ENCODE results near the gene POU3F1.
"Not testable (repeated sequence)": the region's sequence is repeated elsewhere in the genome, so short reads cannot be mapped to it uniquely, and the experiment has no call there.

POU3F1 gene

GRCh38 chr1:38045401-38046332 is 926 bp downstream of the POU3F1 start:
- FAIRE-seq, result no peak

- no peak for FAIRE-seq
Measured at GRCh38 chr1:38044221-38045215, 2.1 kb downstream of the POU3F1 start.

- no peak for FAIRE-seq
Measured at GRCh38 chr1:38043036-38043747, 3.4 kb downstream of the POU3F1 start.

- FAIRE-seq, result no peak
Measured at GRCh38 chr1:38041936-38042834, 4.4 kb downstream of the POU3F1 start.

GRCh38 chr1:38039331-38040088 is 7.1 kb downstream of the POU3F1 start:
- no peak for FAIRE-seq

- FAIRE-seq, result no peak
Measured at GRCh38 chr1:38038861-38039260, 7.7 kb downstream of the POU3F1 start.

GRCh38 chr1:38037221-38037939 is 9.2 kb downstream of the POU3F1 start:
- FAIRE-seq, result no peak

- no peak for FAIRE-seq
Measured at GRCh38 chr1:38034871-38035270, 11.7 kb downstream of the POU3F1 start.

- FAIRE-seq, result not testable (repeated sequence)
Measured at GRCh38 chr1:38032992-38033391, 13.6 kb downstream of the POU3F1 start.

- no peak for FAIRE-seq
Measured at GRCh38 chr1:38031513-38031866, 15.1 kb downstream of the POU3F1 start.

GRCh38 chr1:38030596-38031512 is 15.7 kb downstream of the POU3F1 start:
- no peak for FAIRE-seq

- no peak for FAIRE-seq
Measured at GRCh38 chr1:38029685-38030511, 16.7 kb downstream of the POU3F1 start.

- no peak for FAIRE-seq
Measured at GRCh38 chr1:38029081-38029681, 17.4 kb downstream of the POU3F1 start.

GRCh38 chr1:38028671-38029070 is 17.9 kb downstream of the POU3F1 start:
- FAIRE-seq, result no peak

GRCh38 chr1:38028105-38028591 is 18.4 kb downstream of the POU3F1 start:
- no peak for FAIRE-seq

- no peak for FAIRE-seq
Measured at GRCh38 chr1:38027201-38028104, 19.1 kb downstream of the POU3F1 start.
